ENCODE data around the gene ZNF248.

DNA sequence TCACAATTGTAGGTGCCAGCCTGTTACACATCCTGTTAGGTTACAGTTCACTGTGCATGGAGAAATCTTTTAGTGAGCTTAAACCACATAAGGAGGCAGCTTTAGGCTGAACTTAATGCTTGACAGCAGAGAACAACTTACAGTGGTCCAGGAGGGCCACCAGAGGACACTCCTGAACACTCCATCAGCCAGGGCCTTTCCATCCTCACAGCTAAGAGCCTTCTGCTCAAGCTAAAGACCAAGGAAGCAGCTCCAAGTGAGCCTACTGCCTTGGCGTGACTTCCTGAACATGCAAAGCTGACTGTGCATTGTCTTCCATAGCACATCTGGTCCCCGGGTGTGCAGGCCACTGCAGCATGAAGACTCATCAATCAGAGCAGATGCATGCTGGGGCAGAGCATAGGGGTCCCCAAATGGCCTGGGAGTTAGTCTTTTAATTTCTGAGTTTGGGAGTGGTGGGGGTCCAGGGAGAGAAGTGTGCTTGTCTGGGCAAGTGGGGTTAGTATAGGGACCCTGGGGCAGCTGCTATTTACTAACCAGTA, 105.0 kb downstream of the ZNF248 start:
- TF ChIP-seq, protein P1, sequence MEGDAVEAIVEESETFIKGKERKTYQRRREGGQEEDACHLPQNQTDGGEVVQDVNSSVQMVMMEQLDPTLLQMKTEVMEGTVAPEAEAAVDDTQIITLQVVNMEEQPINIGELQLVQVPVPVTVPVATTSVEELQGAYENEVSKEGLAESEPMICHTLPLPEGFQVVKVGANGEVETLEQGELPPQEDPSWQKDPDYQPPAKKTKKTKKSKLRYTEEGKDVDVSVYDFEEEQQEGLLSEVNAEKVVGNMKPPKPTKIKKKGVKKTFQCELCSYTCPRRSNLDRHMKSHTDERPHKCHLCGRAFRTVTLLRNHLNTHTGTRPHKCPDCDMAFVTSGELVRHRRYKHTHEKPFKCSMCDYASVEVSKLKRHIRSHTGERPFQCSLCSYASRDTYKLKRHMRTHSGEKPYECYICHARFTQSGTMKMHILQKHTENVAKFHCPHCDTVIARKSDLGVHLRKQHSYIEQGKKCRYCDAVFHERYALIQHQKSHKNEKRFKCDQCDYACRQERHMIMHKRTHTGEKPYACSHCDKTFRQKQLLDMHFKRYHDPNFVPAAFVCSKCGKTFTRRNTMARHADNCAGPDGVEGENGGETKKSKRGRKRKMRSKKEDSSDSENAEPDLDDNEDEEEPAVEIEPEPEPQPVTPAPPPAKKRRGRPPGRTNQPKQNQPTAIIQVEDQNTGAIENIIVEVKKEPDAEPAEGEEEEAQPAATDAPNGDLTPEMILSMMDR (conservative IDR thresholded peaks at IDR 0.05 in 1 of 2, IDR thresholded peaks at IDR 0.05 in 1 of 2; ENCODE audit: low read depth in 1 of 2, low read length in 2 of 2), result no peak
- TF ChIP-seq EZH2 (IDR thresholded peaks at IDR 0.05; ENCODE audit: low read length, missing control alignments), result no peak
